Transverse colon (tissue), 4 donors: ENCODE measurements around the gene ACIN1.

Source experiments
- CTCF ChIP-seq, 5 experiments: fragments of 200-600 bp in 3 of 5; fragments of 450-650 bp in 2 of 5; sonication (generic) in 3 of 5; IDR thresholded peaks; 1 replicate in 2 of 5; 2 replicates in 3 of 5; pipeline ENCODE4 v1.5.1; 2016 to 2017; ENCODE audit warnings: antibody characterized with exemption in 5 of 5, inconsistent platforms in 3 of 5, mild to moderate bottlenecking in 2 of 5, moderate library complexity in 1 of 5
- POLR2A ChIP-seq: fragments of 450-650 bp; IDR thresholded peaks from one replicate; pipeline ENCODE4 v1.6.1; 2016; ENCODE audit warnings: antibody characterized with exemption, mild to moderate bottlenecking, moderate library complexity
- POLR2AphosphoS5 ChIP-seq, 3 donors: sonication (generic); formaldehyde crosslinking; IDR thresholded peaks; one replicate each; pipeline ENCODE4 v1.6.1; 2016; ENCODE audit warnings: antibody characterized with exemption in 3 of 3

- TF ChIP-seq POLR2A (no peak), CTCF (IDR thresholded peaks at IDR 0.05) (no peak), POLR2AphosphoS5 (IDR thresholded peaks at IDR 0.05) (no peak)
Observed at GRCh38 chr14:23086565-23086964, 8.4 kb downstream of the ACIN1 start.
